K562 (cell line): ENCODE data around the gene PARD6B. TPM values are rescaled to one million over a fixed set of nuclear protein-coding genes. Genes with fewer than 3 reads are reported as not detected.

Source experiments
- ATAC-seq: fragments of 200-7000 bp; cut with Tn5 transposase; 3 replicates; pipeline ENCODE4 v1.9.1; 2020; ENCODE audit warnings: moderate library complexity
- BruUV-seq: library from RNA; stranded (reverse); fragments of 400-500 nt; replicated peaks from 2 replicates; lab custom pipeline; 2021; lab: Mats Ljungman, UMichigan
- CTCF ChIA-PET: fragments of 300-600 bp; formaldehyde crosslinking; extraction: SDS; loops from one replicate; lab custom pipeline; 2021; ENCODE audit warnings: low intra/inter-chr PET ratio; lab: Yijun Ruan, JAX
- POLR2A ChIA-PET: fragments of 300-600, 350-650 bp; sonication (Branson Sonifier 250); formaldehyde crosslinking; extraction: SDS; loops from one replicate; lab custom pipeline; 2021; ENCODE audit warnings: antibody characterized with exemption, inconsistent platforms; lab: Yijun Ruan, JAX
- DNase-seq, 4 experiments: peaks; one replicate each; pipeline versions ENCODE4 v3.0.0 to v3.0.0-alpha.2; 2011 to 2018; ENCODE audit warnings: low spot score in 3 of 4, mixed read lengths in 3 of 4; ENCODE audit errors: extremely low read depth in 1 of 4
- FAIRE-seq: peaks from 2 replicates; lab custom pipeline; 2011; peaks lifted over from hg19 to GRCh38; lab: Jason Lieb, UNC
- H2AFZ ChIP-seq: 2 replicates; pipeline ENCODE4 v1.6.0; 2011; ENCODE audit warnings: low read depth, low read length, control low read depth, inconsistent platforms
- H3K27ac ChIP-seq: fragments of 200-600 bp; 3 replicates; pipeline ENCODE4 v1.8.0; 2011; ENCODE audit warnings: low read depth, mild to moderate bottlenecking, control low read depth, inconsistent platforms, low read length, moderate library complexity, mixed read lengths; ENCODE audit errors: extremely low read depth
- H3K27me3 ChIP-seq, 2 experiments: fragments of 300-600 bp in 1 of 2; 2 replicates in 1 of 2; 3 replicates in 1 of 2; pipeline versions ENCODE4 v1.6.0 to v1.8.0; 2011; ENCODE audit warnings: inconsistent platforms in 2 of 2, low read length in 2 of 2, mild to moderate bottlenecking in 1 of 2, mixed read lengths in 1 of 2, moderate library complexity in 1 of 2; ENCODE audit not compliant: control insufficient read depth in 2 of 2, insufficient read depth in 2 of 2
- H3K36me3 ChIP-seq: fragments of 300-600 bp; 3 replicates; pipeline ENCODE4 v1.8.0; 2011; ENCODE audit warnings: mild to moderate bottlenecking, low read length, inconsistent platforms; ENCODE audit not compliant: control insufficient read depth, insufficient read depth
- H3K4me1 ChIP-seq, 2 experiments: fragments of 200-600 bp in 1 of 2; replicated peaks in 1 of 2; 2 replicates in 1 of 2; 3 replicates in 1 of 2; pipeline versions ENCODE4 v1.5.1 to v1.8.0; 2011; ENCODE audit warnings: inconsistent platforms in 2 of 2, low read length in 2 of 2, mild to moderate bottlenecking in 1 of 2, mixed read lengths in 1 of 2, moderate library complexity in 1 of 2; ENCODE audit not compliant: control insufficient read depth in 2 of 2, insufficient read depth in 2 of 2
- H3K4me2 ChIP-seq: 2 replicates; pipeline ENCODE4 v1.6.1; 2011; ENCODE audit warnings: low read length, control low read depth, inconsistent platforms, mixed read lengths; ENCODE audit not compliant: insufficient read depth
- H3K4me3 ChIP-seq: fragments of 200-600 bp; sonication (generic), shearing (Covaris generic); 2 replicates; pipeline ENCODE4 v1.5.1; 2016; ENCODE audit warnings: control low read depth, inconsistent platforms
- H3K79me2 ChIP-seq: fragments of 200-600 bp; 3 replicates; pipeline ENCODE4 v1.8.0; 2011; ENCODE audit warnings: low read length, inconsistent platforms; ENCODE audit not compliant: control insufficient read depth, insufficient read depth
- H3K9ac ChIP-seq, 2 experiments: 2 replicates each; pipeline versions ENCODE4 v1.6.0 to v1.6.1; 2011; ENCODE audit warnings: low read depth in 2 of 2, low read length in 2 of 2, control low read depth in 1 of 2, inconsistent platforms in 1 of 2, mild to moderate bottlenecking in 1 of 2, mixed read lengths in 1 of 2; ENCODE audit not compliant: insufficient read depth in 1 of 2
- H3K9me1 ChIP-seq: one replicate; pipeline ENCODE4 v1.6.0; 2011; ENCODE audit warnings: inconsistent platforms, mild to moderate bottlenecking, low read length, moderate library complexity; ENCODE audit not compliant: control insufficient read depth, insufficient read depth
- H3K9me3 ChIP-seq: replicated peaks from 2 replicates; pipeline ENCODE4 v1.5.1; 2011; ENCODE audit warnings: low read depth, low read length, inconsistent platforms; ENCODE audit not compliant: control insufficient read depth, insufficient read depth
- H4K20me1 ChIP-seq: replicated peaks from 2 replicates; pipeline ENCODE4 v1.6.1; 2011; ENCODE audit warnings: low read length, inconsistent platforms, mixed read lengths; ENCODE audit not compliant: control insufficient read depth, insufficient read depth
- CEBPB ChIP-seq: fragments of 450-650 bp; IDR thresholded peaks from 2 replicates; pipeline ENCODE4 v1.6.1; 2016; ENCODE audit warnings: missing genetic modification characterization, missing compliant biosample characterization
- CEBPG ChIP-seq, 3 experiments: fragments of 200-800 bp in 1 of 3; sonication (Bioruptor generic) in 1 of 3; sonication (generic) in 1 of 3; formaldehyde crosslinking in 1 of 3; IDR thresholded peaks in 2 of 3; conservative IDR thresholded peaks in 1 of 3; 2 replicates each; pipeline versions ENCODE4 v1.6.1 to v1.8.0; 2016 to 2022; ENCODE audit warnings: missing compliant biosample characterization in 2 of 3, missing genetic modification characterization in 2 of 3, mild to moderate bottlenecking in 1 of 3, missing genetic modification reagents in 1 of 3
- EWSR1 ChIP-seq: fragments of 450-650 bp; IDR thresholded peaks from 2 replicates; pipeline ENCODE4 v1.6.1; 2018; ENCODE audit warnings: borderline replicate concordance, mild to moderate bottlenecking, low read depth, moderate library complexity; ENCODE audit not compliant: partially characterized antibody
- MECOM ChIP-seq: fragments of 250-450 bp; sonication (Bioruptor Pico); IDR thresholded peaks from 2 replicates; pipeline ENCODE4 v1.8.0; 2022; ENCODE audit warnings: inconsistent platforms
- RAD51 ChIP-seq: fragments of 450-650 bp; IDR thresholded peaks from 2 replicates; pipeline ENCODE4 v1.7.1; 2016; ENCODE audit warnings: low read depth, mild to moderate bottlenecking, borderline replicate concordance
- TOE1 ChIP-seq, 2 experiments: fragments of 450-650 bp in 1 of 2; sonication (generic) in 1 of 2; formaldehyde crosslinking in 1 of 2; IDR thresholded peaks; 2 replicates each; pipeline versions ENCODE4 v1.7.1 to v1.8.0; 2016 to 2022; ENCODE audit warnings: borderline replicate concordance in 2 of 2, mild to moderate bottlenecking in 2 of 2, antibody characterized with exemption in 1 of 2, inconsistent platforms in 1 of 2, low read depth in 1 of 2, missing genetic modification reagents in 1 of 2, moderate library complexity in 1 of 2
- ZNF146 ChIP-seq: IDR thresholded peaks from one replicate; pipeline ENCODE4 v1.6.1; 2018; ENCODE audit warnings: missing compliant biosample characterization; ENCODE audit not compliant: unreplicated experiment
- ZNF77 ChIP-seq: fragments of 250-450 bp; sonication (Bioruptor Pico); IDR thresholded peaks from 2 replicates; pipeline ENCODE4 v1.5.0; 2020
- WGBS: fragments of 100-300 bp; shearing (Covaris generic); methylation state at CpG from one replicate; pipeline ENCODE4 v1.1.6; 2016; ENCODE audit warnings: low coverage, mixed read lengths; ENCODE audit not compliant: insufficient coverage; ENCODE audit errors: missing lambda C conversion rate; 5-methylcytosine and 5-hydroxymethylcytosine counted together
- in situ Hi-C: fragments of 300-500 bp; cut with MboI; formaldehyde crosslinking; loops from 4 replicates; pipeline ENCODE4 v1.15.0; 2018; ENCODE audit warnings: inconsistent platforms, mixed read lengths
- intact Hi-C: fragments of 100-400 bp; cut with micrococcal nuclease; formaldehyde crosslinking; loops from 2 replicates; pipeline ENCODE4 v1.14.2; 2022
- polyA plus RNA-seq, 8 experiments: library from polyadenylated mRNA; depleted of rRNA in 4 of 8; stranded (reverse) in 5 of 8; unstranded in 3 of 8; fragments of >200 nt; fragmentation: Nextera tagmentation in 2 of 8; fragmentation: Illumina TruSeq in 1 of 8; extraction: Ambion mirVana in 2 of 8; extraction: Trizol in 1 of 8; gene quantifications; 2 replicates each; pipeline versions ENCODE4 v1.2.1 to v1.2.3, GENCODE V29; 2011 to 2014; ENCODE audit warnings: inconsistent platforms in 1 of 8, missing spikeins in 1 of 8
- total RNA-seq, 7 experiments: library from RNA; depleted of rRNA in 6 of 7; stranded (reverse); fragments of >200 nt in 6 of 7; fragmentation: Illumina TruSeq in 2 of 7; extraction: Trizol in 2 of 7; gene quantifications; 2 replicates each; pipeline versions ENCODE4 v1.2.1 to v1.2.3, GENCODE V29; 2011 to 2021; ENCODE audit warnings: low replicate concordance in 1 of 7
- TF ChIP-seq, protein P1 (sequence below): fragments of 450-650 bp; formaldehyde crosslinking; IDR thresholded peaks from 2 replicates; pipeline ENCODE4 v1.4.0; 2020; ENCODE audit warnings: mild to moderate bottlenecking, mixed read lengths
- TF ChIP-seq, protein P2 (sequence below): sonication (generic); formaldehyde crosslinking; IDR thresholded peaks from 2 replicates; pipeline ENCODE4 v1.8.0; 2022; ENCODE audit warnings: mild to moderate bottlenecking, missing genetic modification reagents

The PARD6B gene
- total and polyA plus RNA-seq, 9 of the 15 experiments (the other 6 are each of a cell fraction or from before 2014, with no cell fraction given) = 1.7 to 12.3 (median 5.5) TPM

DNA sequence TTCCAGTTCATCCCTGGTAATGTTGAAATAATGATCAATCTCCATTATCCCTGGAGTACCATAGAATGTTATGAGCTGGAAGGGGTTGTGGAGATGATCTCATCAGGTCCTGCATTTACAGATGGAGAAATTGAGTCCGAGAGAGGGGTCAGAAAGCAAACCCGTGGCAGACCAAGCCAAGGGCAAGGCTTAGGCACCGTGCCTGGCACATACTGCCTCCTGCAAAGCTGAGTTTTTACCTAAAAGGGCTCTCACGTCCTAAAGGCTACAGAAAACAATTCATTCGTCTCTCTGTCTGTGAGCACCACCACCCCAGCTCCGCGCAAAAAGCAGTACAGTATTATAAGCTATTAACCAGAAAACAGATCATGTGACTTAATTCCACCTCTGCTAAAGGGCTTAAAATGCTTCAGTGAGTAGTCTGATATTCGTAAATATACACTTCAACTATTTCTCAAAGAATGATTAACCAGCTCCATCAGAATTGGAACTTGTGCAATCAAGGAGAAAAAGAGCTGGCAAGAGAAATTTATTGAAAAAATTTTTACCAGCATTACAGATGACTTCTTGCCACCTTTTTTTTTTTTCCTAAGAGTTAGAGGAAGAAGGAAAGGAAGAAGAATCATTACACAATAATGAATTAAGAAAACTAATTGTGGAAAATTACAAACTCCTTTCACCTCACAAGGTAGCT lies 3.4 kb upstream of the PARD6B start:
- DNase-seq = no peak
- Histone ChIP-seq H3K9me1 (no peaks in the 10 kb centered on the region), H3K79me2 (peaks cover 17% of the 10 kb centered on the region), H3K27me3 (no peaks in the 10 kb centered on the region), H3K4me3 (no peak overlapping the region), H3K4me2 (no peak overlapping the region)
- POLR2A ChIA-PET = interaction anchor here (0.7 to 4.2 kb wide), 6 partner anchors 9 to 1063 kb away, joined by 3 to 21 read pairs (median 4); no protein-coding TSS in a partner anchor
- intact Hi-C loops = no loop called here
- CTCF ChIA-PET = no interaction called here
- TF ChIP-seq ZNF146 (CRISPR knock-in tag) = no peak
- TF ChIP-seq, protein P1, sequence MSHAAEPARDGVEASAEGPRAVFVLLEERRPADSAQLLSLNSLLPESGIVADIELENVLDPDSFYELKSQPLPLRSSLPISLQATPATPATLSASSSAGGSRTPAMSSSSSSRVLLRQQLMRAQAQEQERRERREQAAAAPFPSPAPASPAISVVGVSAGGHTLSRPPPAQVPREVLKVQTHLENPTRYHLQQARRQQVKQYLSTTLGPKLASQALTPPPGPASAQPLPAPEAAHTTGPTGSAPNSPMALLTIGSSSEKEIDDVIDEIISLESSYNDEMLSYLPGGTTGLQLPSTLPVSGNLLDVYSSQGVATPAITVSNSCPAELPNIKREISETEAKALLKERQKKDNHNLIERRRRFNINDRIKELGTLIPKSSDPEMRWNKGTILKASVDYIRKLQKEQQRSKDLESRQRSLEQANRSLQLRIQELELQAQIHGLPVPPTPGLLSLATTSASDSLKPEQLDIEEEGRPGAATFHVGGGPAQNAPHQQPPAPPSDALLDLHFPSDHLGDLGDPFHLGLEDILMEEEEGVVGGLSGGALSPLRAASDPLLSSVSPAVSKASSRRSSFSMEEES = peak; percentile 88
- TF ChIP-seq CEBPB = peak; percentile 71
- TF ChIP-seq EWSR1 = peak; percentile 75
- TF ChIP-seq ZNF77 (CRISPR knock-in tag) = no peak
- TF ChIP-seq CEBPG (CRISPR knock-in tag; IDR thresholded peaks at IDR 0.05) = no peak
- peak; percentile 59 to 61; a peak in 2 of 4 replicates for TF ChIP-seq CEBPG (tag; conservative IDR thresholded peaks at IDR 0.05 in 1 of 2, IDR thresholded peaks at IDR 0.05 in 1 of 2)
- no peak for TF ChIP-seq MECOM (CRISPR knock-in tag)
- TF ChIP-seq, protein P2, sequence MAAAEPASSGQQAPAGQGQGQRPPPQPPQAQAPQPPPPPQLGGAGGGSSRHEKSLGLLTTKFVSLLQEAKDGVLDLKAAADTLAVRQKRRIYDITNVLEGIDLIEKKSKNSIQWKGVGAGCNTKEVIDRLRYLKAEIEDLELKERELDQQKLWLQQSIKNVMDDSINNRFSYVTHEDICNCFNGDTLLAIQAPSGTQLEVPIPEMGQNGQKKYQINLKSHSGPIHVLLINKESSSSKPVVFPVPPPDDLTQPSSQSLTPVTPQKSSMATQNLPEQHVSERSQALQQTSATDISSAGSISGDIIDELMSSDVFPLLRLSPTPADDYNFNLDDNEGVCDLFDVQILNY (CRISPR knock-in tag) = no peak
- TF ChIP-seq RAD51 = peak; percentile 27; the same call in 1 of the 2 replicates
- TF ChIP-seq TOE1 (IDR thresholded peaks at IDR 0.05; ENCODE audit: borderline replicate concordance) = peak; percentile 24; the same call in 1 of the 2 replicates
- no peak for TF ChIP-seq TOE1 (CRISPR knock-in tag; IDR thresholded peaks at IDR 0.05; ENCODE audit: borderline replicate concordance, low read depth)
- TF ChIP-seq, all 486 proteins: peak for 6
- in situ Hi-C loops = no loop called here
- Histone ChIP-seq H4K20me1 (no peaks in the 10 kb centered on the region), H3K36me3 (no peaks in the 10 kb centered on the region), H3K9ac (peak overlapping the region; percentile 8 to 31; a peak in 2 of 4 replicates), H3K9me3 (no peaks in the 10 kb centered on the region), H3K27ac (peak overlapping the region; percentile 29; the same call in 2 of the 3 replicates), H2AFZ (peak overlapping the region; percentile 69), H3K4me1 (peaks cover 41 to 53% of the 10 kb centered on the region in 2 experiments)
- no peak for FAIRE-seq
- no TSS peak for BruUV-seq
- 65% methylated on average over 8 of the region's 8 CpGs for WGBS
- ATAC-seq = no peak
